Activated naive CD8-positive, alpha-beta T cell (primary cell): Measurements from ENCODE around the gene P2RY14.
"Not testable (repeated sequence)": the region's sequence is repeated elsewhere in the genome, so short reads cannot be mapped to it uniquely, and the experiment has no call there.

Source experiments
- H3K27ac Mint-ChIP-seq: one replicate; pipeline ENCODE4 v1.8.0; 2021; ENCODE audit warnings: mixed read lengths
- H3K27me3 Mint-ChIP-seq: one replicate; pipeline ENCODE4 v1.8.0; 2021; ENCODE audit warnings: mixed read lengths
- H3K36me3 Mint-ChIP-seq: one replicate; pipeline ENCODE4 v1.8.0; 2021; ENCODE audit warnings: mixed read lengths
- H3K4me1 Mint-ChIP-seq: one replicate; pipeline ENCODE4 v1.8.0; 2021; ENCODE audit warnings: low read depth, mixed read lengths
- H3K4me3 Mint-ChIP-seq: one replicate; pipeline ENCODE4 v1.8.0; 2021; ENCODE audit warnings: mild to moderate bottlenecking, mixed read lengths
- H3K9me3 Mint-ChIP-seq: one replicate; pipeline ENCODE4 v1.8.0; 2021; ENCODE audit warnings: low read depth, mixed read lengths

P2RY14 gene

GRCh38 chr3:151175952-151176351, 102.4 kb downstream of the P2RY14 start:
- H3K36me3 Mint-ChIP-seq = no peaks in the 10 kb centered on the region
- H3K4me1 Mint-ChIP-seq = peaks cover 22% of the 10 kb centered on the region
- H3K27me3 Mint-ChIP-seq = no peaks in the 10 kb centered on the region
- H3K9me3 Mint-ChIP-seq = no peaks in the 10 kb centered on the region
- no peak overlapping the region for H3K27ac Mint-ChIP-seq
- no peak overlapping the region for H3K4me3 Mint-ChIP-seq

GRCh38 chr3:151174351-151174750, 104.0 kb downstream of the P2RY14 start:
- Mint-ChIP-seq H3K4me1 (peaks cover 35% of the 10 kb centered on the region), H3K9me3 (no peaks in the 10 kb centered on the region), H3K36me3 (no peaks in the 10 kb centered on the region), H3K27ac (no peak overlapping the region), H3K27me3 (no peaks in the 10 kb centered on the region), H3K4me3 (no peak overlapping the region)

- H3K27ac Mint-ChIP-seq = peak overlapping the region; percentile 78
- H3K36me3 Mint-ChIP-seq = no peaks in the 10 kb centered on the region
- H3K4me3 Mint-ChIP-seq = peak overlapping the region; percentile 41
- H3K4me1 Mint-ChIP-seq = peaks cover 44% of the 10 kb centered on the region
- no peaks in the 10 kb centered on the region for H3K27me3 Mint-ChIP-seq
- no peaks in the 10 kb centered on the region for H3K9me3 Mint-ChIP-seq
Observed at GRCh38 chr3:151171145-151171757, 107.1 kb downstream of the P2RY14 start.

GRCh38 chr3:151169948-151170679, 108.2 kb downstream of the P2RY14 start:
- Mint-ChIP-seq H3K27ac (peak overlapping the region; percentile 78), H3K4me1 (peaks cover 44% of the 10 kb centered on the region), H3K4me3 (peak overlapping the region; percentile 35)
- H3K9me3 Mint-ChIP-seq, H3K36me3 Mint-ChIP-seq, H3K27me3 Mint-ChIP-seq: not testable (repeated sequence)

- Mint-ChIP-seq H3K4me3 (peak overlapping the region; percentile 35), H3K27ac (peak overlapping the region; percentile 78), H3K9me3 (no peaks in the 10 kb centered on the region), H3K27me3 (no peaks in the 10 kb centered on the region), H3K36me3 (no peaks in the 10 kb centered on the region), H3K4me1 (peaks cover 44% of the 10 kb centered on the region)
Observed at GRCh38 chr3:151169262-151169947, 108.9 kb downstream of the P2RY14 start.

- Mint-ChIP-seq H3K4me1 (peaks cover 39% of the 10 kb centered on the region), H3K27me3 (no peaks in the 10 kb centered on the region), H3K4me3 (no peak overlapping the region), H3K27ac (peak overlapping the region; percentile 2), H3K9me3 (no peaks in the 10 kb centered on the region), H3K36me3 (no peaks in the 10 kb centered on the region)
Observed at GRCh38 chr3:151168269-151169094, 109.9 kb downstream of the P2RY14 start.

- peaks cover 1% of the 10 kb centered on the region for H3K27me3 Mint-ChIP-seq
- H3K36me3 Mint-ChIP-seq = no peaks in the 10 kb centered on the region
- H3K27ac Mint-ChIP-seq = no peak overlapping the region
- H3K4me1 Mint-ChIP-seq = peaks cover 24% of the 10 kb centered on the region
- no peaks in the 10 kb centered on the region for H3K9me3 Mint-ChIP-seq
- H3K4me3 Mint-ChIP-seq = no peak overlapping the region
Observed at GRCh38 chr3:151166161-151166560, 112.2 kb downstream of the P2RY14 start.

- Mint-ChIP-seq H3K9me3 (no peaks in the 10 kb centered on the region), H3K36me3 (no peaks in the 10 kb centered on the region), H3K4me3 (no peak overlapping the region), H3K27me3 (peaks cover 3% of the 10 kb centered on the region), H3K27ac (no peak overlapping the region), H3K4me1 (peaks cover 15% of the 10 kb centered on the region)
Observed at GRCh38 chr3:151165226-151165625, 113.1 kb downstream of the P2RY14 start.
